Stromal cell of bone marrow (primary cell): Measurements from ENCODE around the gene SLC25A51.
"Not testable (repeated sequence)": the region's sequence is repeated elsewhere in the genome, so short reads cannot be mapped to it uniquely, and the experiment has no call there.

Experiments
- DNase-seq: peaks from one replicate; pipeline ENCODE4 v3.0.0-alpha.2; 2012; ENCODE audit warnings: low read depth

Gene SLC25A51

DNA sequence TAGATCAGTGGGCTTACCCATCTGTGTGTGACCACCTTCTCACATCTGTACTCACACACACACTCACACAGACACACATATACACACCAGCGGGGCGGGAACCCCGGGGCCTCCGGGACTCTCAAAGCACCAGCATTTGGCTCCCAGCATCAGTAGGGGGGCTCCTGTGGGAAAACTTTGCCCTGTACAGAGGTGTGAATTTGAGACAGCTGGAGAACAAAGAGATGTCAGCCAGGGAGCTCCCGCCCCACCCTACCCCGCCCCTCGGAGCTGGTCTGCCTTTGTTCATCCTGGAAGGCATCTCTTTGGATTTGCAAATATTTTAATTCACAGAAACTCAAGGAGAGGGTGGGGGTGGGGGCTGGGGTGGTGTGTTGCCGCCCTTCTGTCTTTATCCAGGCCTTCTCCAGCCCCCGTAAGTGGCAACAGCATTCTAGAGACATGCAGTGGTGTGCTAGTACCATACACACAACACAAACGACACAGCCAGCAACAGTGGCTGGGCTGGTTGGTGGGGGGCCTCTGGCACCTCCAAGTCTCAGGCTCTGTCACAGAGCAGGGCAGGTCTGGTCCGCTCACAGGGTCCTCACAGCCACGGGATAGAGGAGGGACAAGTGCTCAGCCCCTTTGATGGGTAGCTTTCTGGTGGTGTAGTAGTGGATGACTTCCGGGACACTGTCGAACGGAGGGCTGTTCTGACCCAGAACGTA is 15.5 kb upstream of the SLC25A51 start:
- DNase-seq, result no peak

GRCh38 chr9:37918665-37919170 is 14.8 kb upstream of the SLC25A51 start:
- no peak for DNase-seq

- DNase-seq, result no peak
Measured at GRCh38 chr9:37917801-37918664, 14.1 kb upstream of the SLC25A51 start.

DNA sequence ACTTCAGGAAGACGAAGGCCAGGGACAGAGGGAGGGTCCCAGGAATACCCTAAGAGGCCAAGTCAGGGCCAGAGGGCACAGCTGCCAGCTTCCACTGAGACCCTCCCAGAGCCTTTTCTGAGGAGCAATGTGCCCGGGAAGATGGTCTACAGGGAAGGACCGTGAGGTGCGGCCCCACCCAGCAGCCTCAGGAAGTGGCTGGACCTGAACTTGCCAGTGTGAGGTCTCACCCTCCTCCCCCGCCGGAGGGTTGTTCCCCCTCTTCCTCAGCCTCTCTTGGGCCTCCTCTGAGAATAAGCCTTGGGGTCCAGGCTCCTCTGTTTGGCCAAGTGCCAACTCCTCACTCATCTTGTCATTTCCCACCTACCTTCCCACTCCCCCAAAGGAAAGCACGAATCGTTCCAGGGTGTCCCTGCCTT is 13.4 kb upstream of the SLC25A51 start:
- DNase-seq, result no peak

- DNase-seq, result no peak
Measured at GRCh38 chr9:37916471-37917312, 12.8 kb upstream of the SLC25A51 start.

- DNase-seq, result no peak
Measured at GRCh38 chr9:37915911-37916470, 12.1 kb upstream of the SLC25A51 start.

DNA sequence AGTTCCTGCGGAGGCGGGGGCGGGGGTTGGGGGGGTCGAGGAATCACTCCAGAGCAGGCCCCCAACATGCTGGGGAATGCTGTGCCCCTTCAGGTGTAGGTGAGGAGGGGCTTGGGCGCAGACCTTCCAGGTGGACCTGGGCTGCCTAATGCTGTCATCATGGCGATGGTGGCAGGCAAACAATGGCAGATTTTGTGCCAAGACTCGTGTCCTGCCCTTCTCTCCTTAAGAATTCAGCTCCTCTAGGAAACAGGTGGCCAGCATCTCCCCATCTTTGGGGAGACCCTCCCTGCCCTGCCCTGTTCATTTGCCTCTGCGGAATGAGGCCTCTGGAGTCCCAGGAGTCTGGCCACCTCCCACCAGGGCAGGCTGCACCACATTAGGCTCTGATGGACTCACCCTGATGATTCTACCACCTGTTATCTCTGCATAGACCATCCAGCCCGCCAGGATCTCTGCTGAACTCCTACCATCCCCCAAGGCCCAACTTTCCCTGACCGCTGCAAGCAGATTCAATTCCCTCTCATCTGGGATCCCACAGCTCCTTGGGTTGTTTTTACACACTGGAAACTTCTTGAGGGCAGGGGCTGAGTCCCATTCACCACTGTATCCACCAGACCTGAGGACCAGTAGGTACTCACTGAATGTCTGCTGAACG is 10.9 kb upstream of the SLC25A51 start:
- DNase-seq, result no peak

DNA sequence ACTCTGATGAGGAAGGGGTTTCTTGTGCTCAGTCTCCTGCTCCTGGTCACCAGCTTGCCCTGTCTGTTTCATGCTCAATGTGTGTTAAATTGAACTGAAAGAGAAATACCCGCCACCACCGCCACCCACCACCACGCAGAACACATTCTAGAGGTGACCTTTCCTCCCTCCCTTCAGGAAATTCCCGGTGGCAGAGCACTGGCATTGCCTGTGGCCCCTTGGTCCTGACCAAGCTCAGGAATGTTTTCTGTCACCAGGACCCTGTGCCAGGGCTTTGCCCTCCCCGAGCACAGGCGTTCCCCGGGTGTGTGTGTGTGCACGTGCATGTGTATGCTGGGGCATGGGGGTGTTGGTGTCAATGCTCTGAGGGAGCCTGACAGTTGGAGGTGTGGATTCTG is 10.2 kb upstream of the SLC25A51 start:
- DNase-seq, result no peak

- no peak for DNase-seq
Measured at GRCh38 chr9:37913480-37914153, 9.7 kb upstream of the SLC25A51 start.

GRCh38 chr9:37911271-37911681 is 7.3 kb upstream of the SLC25A51 start:
- DNase-seq, result no peak

- DNase-seq, result no peak
Measured at GRCh38 chr9:37910271-37910670, 6.3 kb upstream of the SLC25A51 start.

- not testable (repeated sequence) for DNase-seq
Measured at GRCh38 chr9:37909836-37910235, 5.9 kb upstream of the SLC25A51 start.

DNA sequence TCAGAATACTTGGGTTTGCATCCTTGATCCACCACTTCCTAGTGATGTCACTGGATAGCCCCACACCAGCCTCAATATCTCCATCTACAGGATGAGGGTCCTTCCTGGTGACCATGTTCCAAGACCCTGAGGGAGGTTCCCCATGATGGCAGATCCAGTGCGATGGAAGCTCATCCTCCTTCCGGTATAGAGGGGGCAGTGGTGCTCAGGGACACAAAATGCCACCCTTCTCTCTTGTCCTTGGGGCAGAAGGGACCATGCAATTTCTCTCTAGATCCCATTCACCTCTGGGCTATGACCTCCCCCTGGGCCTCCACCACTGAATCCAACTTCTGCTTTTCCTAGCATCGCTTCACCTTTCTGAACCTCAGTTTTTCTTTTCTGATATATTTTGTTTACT is 5.4 kb upstream of the SLC25A51 start:
- DNase-seq, result no peak

DNA sequence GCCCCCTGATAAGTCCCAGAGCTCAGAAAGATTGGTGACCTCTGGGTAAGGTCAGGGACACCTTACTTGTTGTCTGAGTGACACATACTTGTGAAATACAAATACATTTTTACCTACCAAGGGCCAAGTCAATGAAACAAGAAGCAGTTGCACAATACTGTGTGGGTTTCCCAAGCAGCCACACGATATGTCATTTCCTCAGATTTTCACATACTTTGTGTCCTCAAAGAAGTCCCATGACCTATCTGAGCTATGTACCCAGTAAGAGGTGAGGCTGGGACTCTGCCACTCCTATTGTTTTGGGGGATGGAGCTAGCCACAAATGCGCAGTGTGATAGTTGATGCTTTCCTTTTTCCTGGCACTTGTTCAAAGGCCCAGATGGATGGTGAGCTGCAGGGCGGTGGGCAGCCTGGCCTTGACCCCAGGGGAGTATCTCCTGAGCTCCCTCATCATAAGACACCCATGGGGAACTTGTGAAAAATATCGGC is 4.8 kb upstream of the SLC25A51 start:
- DNase-seq, result no peak

DNA sequence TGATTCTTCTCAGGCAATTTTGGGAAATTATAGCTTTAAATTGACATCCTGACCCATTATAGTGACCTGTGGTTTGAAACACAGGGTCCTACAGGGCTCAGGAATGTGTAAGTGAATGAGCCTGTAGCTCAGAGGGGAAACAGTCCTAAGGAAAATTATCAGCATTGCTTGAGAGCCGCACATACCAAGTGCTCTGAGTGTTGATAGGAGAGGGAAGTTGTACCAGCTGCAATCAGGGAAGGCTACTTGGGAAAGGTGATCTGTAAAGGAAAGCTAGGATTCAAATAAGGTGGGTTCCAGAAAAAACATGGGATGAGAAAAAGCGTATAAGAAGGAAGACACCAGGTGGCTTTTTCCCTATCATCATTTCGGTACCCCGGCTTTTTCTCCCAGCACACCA is 4.4 kb upstream of the SLC25A51 start:
- no peak for DNase-seq

DNA sequence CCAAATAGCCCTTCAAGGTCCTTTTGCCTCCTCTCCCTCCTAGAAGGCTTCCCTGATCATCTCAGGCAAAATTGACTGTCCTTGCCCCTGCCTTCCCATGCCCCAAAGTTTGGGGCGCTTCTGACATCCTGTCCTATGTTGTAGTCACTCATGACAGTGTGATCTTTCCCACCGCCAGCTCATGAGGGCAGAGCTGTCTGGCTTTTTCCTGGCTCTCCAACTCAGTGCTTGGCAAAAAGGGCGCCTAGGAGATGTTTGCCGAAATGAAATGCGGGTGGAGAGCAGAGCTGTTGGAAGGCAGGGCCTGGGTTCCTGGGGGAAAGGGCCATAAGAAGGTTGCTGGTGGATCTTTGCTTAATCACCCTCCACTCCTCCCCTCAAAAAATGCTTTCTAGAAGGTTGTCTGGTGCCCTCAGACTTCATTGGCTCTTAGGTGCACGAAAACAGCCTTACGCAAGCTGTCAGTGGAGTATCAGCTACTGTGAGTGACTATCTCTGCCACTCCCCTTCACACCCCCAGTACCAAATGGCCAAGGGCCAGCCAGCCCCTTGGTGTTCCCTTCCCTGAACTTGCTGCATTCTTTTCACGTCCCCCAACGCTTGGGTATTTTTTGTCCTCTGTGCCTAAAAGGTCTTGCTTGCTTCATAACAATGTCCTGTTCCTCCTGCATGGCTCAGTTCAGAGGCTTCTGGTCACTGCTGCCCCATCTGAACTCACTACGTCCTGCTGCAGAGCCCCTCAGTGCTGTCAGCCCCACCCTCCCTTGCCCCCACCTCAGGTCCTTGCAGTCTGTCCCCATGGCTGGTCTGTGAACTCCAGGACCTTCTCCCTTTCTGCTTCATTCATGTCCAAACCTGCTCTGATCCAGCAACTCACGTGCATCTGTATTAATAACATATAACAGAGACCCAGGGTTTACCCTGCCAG is 2.6 kb upstream of the SLC25A51 start:
- no peak for DNase-seq

DNA sequence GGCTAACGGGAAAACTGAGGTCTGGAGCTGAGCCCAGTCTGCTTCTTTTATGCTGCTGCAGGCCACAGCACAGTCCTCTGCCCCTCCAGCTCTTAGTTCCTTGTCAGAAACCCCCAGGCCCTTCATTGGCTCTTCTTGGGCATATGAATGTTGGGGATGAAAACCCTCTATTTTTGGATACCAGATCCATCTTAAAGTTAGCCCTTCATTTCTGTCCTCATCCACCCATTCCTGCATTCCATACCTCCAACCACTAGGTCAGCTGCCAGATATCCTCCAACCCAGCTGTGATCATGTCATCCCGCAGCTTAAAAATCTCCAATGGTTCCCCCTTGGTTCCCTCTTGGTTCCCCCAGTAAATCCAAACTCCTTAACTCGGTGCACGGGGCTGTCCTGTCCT is 1.8 kb upstream of the SLC25A51 start:
- no peak for DNase-seq

DNA sequence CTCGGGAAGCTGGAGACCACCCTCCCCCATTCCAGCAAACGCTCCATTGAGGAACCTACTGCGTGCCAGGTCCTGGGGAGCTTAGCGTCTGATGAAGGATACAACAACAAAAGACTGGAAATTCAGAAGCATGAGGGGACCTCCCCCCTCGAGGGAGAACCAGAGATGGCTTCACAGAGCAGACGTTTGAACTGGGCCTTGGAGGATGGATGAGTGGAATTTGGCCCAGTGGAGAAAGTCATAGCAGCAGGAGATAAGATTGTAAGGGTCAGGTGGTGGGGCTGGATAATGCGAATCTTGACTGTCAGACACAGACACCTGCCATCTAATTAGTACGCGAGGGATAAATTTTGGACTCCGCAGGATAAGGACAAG is 1.2 kb upstream of the SLC25A51 start:
- DNase-seq, result no peak

DNA sequence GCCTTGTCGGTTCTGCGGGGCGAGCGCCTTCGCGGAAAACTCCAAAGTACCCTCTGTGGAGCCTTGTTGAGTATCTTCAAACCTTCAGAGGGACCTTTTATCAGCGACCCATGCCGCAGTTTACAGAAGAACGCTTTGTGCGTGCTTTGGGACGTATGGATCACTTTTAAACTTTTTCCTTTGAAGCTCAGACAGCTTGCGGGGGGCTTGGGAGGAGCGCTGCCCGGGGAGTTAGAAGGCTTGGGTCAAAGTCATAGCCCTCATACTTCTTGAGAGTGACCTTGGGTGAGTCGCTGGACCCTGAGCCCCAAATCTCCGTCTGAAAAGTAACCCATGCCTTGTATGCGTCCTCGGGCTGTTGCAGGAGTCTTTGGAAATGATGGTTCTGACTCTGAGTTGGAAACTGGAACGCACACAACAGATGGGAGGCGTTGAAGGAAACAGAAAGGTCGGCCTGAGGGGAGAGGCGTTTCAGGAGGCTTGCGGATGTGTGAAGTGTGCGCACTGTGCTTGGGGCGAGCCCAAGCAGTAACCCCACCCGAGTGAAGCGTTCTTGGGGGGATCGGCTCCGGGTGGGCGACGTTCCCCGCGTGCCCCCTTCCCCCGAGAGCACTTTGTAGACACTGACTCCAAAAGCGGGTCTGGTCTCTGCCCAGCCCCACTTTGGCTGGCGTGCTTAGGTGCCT is 661 bp upstream of the SLC25A51 start:
- DNase-seq, result peak; percentile 28
